ENCODE results near the gene SNTG2. TPM values are rescaled to one million over a fixed set of nuclear protein-coding genes. Genes with fewer than 3 reads are reported as not detected.

The SNTG2 gene
- total RNA-seq, 2 experiments from 2014 or later: not detected

GRCh38 chr2:964562-964961 lies 13.9 kb downstream of the SNTG2 start:
- no peak for DNase-seq (ENCODE audit: low spot score)
- no peaks in the 10 kb centered on the region for H3K9me2 ChIP-seq (ENCODE audit: insufficient read depth, low read length)
- no peaks in the 10 kb centered on the region for H4K20me1 ChIP-seq (ENCODE audit: insufficient read depth, low read length)
- H3K4me1 ChIP-seq (ENCODE audit: insufficient read depth, low read length, poor library complexity, severe bottlenecking): no peaks in the 10 kb centered on the region
- intact Hi-C loops (cut with micrococcal nuclease; ENCODE audit: unreplicated experiment): no loop called here
- TF ChIP-seq CTCF (conservative IDR thresholded peaks at IDR 0.05; ENCODE audit: low read length) (no peak), EZH2phosphoT487 (IDR thresholded peaks at IDR 0.05; ENCODE audit: borderline replicate concordance, low read depth, low read length) (no peak)
- H3K9me3 ChIP-seq (ENCODE audit: low read length): 0 out of 2 replicates have a peak, but pooled peaks cover 9% of the 10 kb centered on the region
- H3K4me3 ChIP-seq (ENCODE audit: low read depth, low read length, poor library complexity, severe bottlenecking): no peak overlapping the region
- no peaks in the 10 kb centered on the region for H3K36me3 ChIP-seq (ENCODE audit: insufficient read depth, low read length)
- H3K4me2 ChIP-seq (ENCODE audit: low read length): no peak overlapping the region
- CTCF ChIA-PET (ENCODE audit: unreplicated experiment): no interaction called here
- POLR2A ChIA-PET: no interaction called here
- H2AFZ ChIP-seq (ENCODE audit: low read length): no peak overlapping the region
- BruUV-seq (replicated peaks): no TSS peak
- H3K79me2 ChIP-seq (ENCODE audit: insufficient read depth, low read depth, low read length): no peaks in the 10 kb centered on the region
- H3K27ac ChIP-seq (ENCODE audit: low read depth, low read length, poor library complexity, severe bottlenecking): no peak overlapping the region

- Histone ChIP-seq H3K79me2 (ENCODE audit: insufficient read depth, low read depth, low read length) (no peaks in the 10 kb centered on the region), H3K4me2 (ENCODE audit: low read length) (no peak overlapping the region), H2AFZ (ENCODE audit: low read length) (no peak overlapping the region), H3K27ac (ENCODE audit: low read depth, low read length, poor library complexity, severe bottlenecking) (no peak overlapping the region), H3K9me3 (ENCODE audit: low read length) (0 out of 2 replicates have a peak, but pooled peaks cover 9% of the 10 kb centered on the region), H3K36me3 (ENCODE audit: insufficient read depth, low read length) (no peaks in the 10 kb centered on the region), H3K4me3 (ENCODE audit: low read depth, low read length, poor library complexity, severe bottlenecking) (no peak overlapping the region), H3K9me2 (ENCODE audit: insufficient read depth, low read length) (no peaks in the 10 kb centered on the region), H3K4me1 (ENCODE audit: insufficient read depth, low read length, poor library complexity, severe bottlenecking) (no peaks in the 10 kb centered on the region), H4K20me1 (ENCODE audit: insufficient read depth, low read length) (no peaks in the 10 kb centered on the region)
- no peak for DNase-seq (ENCODE audit: low spot score)
- intact Hi-C loops (cut with micrococcal nuclease; ENCODE audit: unreplicated experiment): no loop called here
- ChIA-PET POLR2A (no interaction called here), CTCF (ENCODE audit: unreplicated experiment) (no interaction called here)
- no TSS peak for BruUV-seq (replicated peaks)
- TF ChIP-seq CTCF (conservative IDR thresholded peaks at IDR 0.05; ENCODE audit: low read length): no peak
- TF ChIP-seq EZH2phosphoT487 (IDR thresholded peaks at IDR 0.05; ENCODE audit: borderline replicate concordance, low read depth, low read length): no peak
Observed at GRCh38 chr2:965640-966147, 15.0 kb downstream of the SNTG2 start.

GRCh38 chr2:973129-973528 lies 22.5 kb downstream of the SNTG2 start:
- H3K9me3 ChIP-seq (ENCODE audit: low read length): 0 out of 2 replicates have a peak, but pooled peaks cover 9% of the 10 kb centered on the region
- H3K4me2 ChIP-seq (ENCODE audit: low read length): no peak overlapping the region
- H3K36me3 ChIP-seq (ENCODE audit: insufficient read depth, low read length): no peaks in the 10 kb centered on the region
- no TSS peak for BruUV-seq (replicated peaks)
- no peak overlapping the region for H3K4me3 ChIP-seq (ENCODE audit: low read depth, low read length, poor library complexity, severe bottlenecking)
- H3K27ac ChIP-seq (ENCODE audit: low read depth, low read length, poor library complexity, severe bottlenecking): no peak overlapping the region
- H3K79me2 ChIP-seq (ENCODE audit: insufficient read depth, low read depth, low read length): no peaks in the 10 kb centered on the region
- TF ChIP-seq CTCF (conservative IDR thresholded peaks at IDR 0.05; ENCODE audit: low read length) (no peak), EZH2phosphoT487 (IDR thresholded peaks at IDR 0.05; ENCODE audit: borderline replicate concordance, low read depth, low read length) (no peak)
- H3K9me2 ChIP-seq (ENCODE audit: insufficient read depth, low read length): no peaks in the 10 kb centered on the region
- intact Hi-C loops (cut with micrococcal nuclease; ENCODE audit: unreplicated experiment): no loop called here
- H3K4me1 ChIP-seq (ENCODE audit: insufficient read depth, low read length, poor library complexity, severe bottlenecking): no peaks in the 10 kb centered on the region
- ChIA-PET CTCF (ENCODE audit: unreplicated experiment) (no interaction called here), POLR2A (no interaction called here)
- H4K20me1 ChIP-seq (ENCODE audit: insufficient read depth, low read length): no peaks in the 10 kb centered on the region
- no peak for DNase-seq (ENCODE audit: low spot score)
- no peak overlapping the region for H2AFZ ChIP-seq (ENCODE audit: low read length)
